Left forelimb (tissue), 1 donor: ENCODE measurements around the gene PQBP1.

Source experiments
- DNase-seq: peaks from one replicate; pipeline ENCODE4 v3.0.0-alpha.2; 2018; ENCODE audit warnings: low spot score

The PQBP1 gene

DNA sequence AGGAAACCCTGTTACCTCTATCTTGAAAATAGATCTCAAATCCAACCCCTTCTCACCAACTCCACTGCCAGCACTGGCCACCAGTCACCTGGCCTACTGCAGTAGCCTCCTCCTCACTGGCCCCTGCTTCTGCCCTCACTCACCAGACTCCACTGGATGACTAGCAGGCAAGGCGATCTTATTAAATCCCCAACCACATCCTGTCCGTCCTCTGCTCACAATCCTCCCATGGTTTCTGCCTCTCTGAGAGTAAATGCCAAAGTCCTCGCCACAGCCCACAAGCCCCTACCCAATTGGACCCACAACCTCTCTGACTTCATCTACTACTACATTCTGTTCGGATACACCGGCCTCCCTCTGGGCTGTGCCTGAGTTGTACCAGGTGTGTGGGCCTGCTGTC, 26.5 kb downstream of the PQBP1 start:
- no peak for DNase-seq

DNA sequence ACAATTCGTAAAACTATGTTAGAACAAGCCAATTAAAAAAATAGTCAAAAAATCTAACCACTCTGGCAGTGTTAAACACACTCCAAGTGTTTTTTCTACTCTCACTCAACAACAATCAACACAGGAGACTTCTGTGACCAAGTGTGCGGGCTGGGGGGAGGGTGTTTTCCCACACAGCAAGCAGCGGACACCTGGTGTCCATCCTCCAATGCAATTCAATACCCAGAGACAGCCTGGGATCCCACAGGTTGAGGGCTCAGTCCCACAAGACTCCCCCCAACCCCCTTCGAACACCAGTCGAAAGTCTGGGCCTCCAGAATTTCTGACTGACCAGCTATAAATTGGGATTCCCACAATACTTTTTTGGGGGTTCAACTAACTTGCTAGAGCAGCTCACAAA, 29.4 kb downstream of the PQBP1 start:
- DNase-seq: no peak

DNA sequence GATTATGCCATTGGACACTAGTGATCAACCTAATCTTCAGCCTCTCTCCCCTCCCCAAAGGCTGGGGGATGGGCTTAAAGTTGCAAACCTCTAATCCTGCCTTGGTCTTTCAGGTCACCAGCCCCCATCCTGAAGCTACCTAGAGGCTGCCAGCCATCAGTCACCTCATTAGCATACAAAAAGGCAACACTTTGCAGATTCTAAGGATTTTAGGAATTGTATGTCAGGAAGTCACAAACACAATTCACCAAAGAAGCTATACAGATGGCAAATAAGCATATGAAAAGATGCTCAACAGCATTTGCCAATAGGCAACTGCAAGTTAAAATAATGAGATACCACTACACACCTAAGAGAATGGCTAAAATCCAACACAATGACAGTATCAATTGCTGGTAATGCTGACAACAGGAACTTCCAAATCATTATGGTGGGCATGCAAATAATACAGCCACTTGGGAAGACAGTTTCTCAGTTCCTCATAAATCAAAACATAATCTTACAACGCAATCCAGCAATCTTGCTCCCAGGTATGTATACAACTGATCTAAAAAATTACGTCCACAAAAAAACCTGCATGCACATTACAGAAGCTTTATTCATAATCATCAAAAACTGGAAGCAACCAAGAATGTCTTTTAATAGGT, 30.1 kb downstream of the PQBP1 start:
- no peak for DNase-seq

DNA sequence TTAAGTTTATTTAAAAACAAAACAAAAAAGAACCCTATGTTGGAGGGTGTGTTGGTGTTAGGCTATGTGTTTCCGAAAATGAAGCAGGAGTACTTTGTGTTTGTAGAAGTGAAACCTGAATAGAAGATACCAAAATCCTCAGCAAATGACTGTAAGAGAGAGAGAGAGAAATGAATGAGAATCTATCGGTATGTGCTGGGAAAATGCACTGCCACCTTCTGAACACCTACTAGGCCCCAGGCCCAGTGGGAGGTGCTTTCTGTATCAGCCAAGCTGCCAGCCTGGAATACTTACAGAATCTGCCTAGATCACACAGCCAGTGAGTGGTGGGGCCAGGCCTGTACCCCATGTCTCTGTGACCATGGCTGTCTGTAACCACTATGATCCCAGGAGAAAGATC, 36.0 kb downstream of the PQBP1 start:
- DNase-seq: no peak

DNA sequence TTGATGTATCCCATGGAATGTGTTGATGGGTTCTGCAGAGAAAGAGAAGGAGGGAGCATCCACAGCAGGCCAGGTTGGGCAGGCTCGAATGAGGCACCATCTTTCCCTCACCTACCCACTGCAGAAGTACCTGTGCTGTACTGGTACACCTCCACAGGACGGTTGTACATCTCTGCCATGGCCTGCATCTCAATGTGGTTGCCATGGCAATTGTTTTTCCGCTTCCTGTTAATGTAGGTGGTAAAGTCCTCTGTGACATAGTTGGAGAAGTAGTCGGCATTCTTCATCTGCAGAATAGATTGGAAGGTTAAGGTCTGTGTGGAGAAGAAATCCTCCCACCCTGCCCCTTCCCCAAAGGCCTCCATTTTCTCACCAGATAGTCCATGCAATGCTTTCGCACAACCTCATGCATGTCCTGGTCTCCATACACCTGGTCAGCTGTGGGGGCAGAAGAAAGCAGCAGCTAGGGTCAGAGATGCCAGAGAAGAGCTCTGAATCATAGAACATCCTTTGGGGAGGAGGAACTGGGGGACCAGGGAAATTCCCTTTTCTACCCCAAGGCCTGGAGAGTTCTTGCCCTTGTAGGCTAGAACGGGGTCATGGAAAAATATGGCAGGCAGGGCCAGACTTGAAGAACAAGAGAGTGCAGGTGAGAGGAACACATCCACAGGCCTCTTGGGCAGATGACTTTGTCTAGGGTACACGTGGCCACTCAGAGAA, 37.0 kb downstream of the PQBP1 start:
- DNase-seq: no peak

DNA sequence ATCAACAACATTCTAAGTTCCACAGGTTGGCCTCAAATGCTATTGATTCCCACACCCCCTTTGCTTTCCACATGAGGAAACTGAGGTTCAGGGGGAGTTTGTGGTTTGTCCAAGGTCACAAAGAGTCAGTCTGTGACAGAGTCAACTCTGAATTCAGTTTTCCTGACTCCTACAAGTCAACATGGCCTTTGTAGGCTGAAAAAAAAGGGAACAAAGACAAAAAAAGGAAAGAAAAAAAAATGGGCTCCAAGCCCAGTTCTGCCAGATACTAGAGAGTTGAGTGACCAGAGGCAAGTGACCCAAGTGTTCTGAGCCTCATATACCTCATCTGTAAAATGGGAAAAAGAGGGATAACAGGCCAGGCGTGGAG, 37.6 kb downstream of the PQBP1 start:
- DNase-seq: no peak

DNA sequence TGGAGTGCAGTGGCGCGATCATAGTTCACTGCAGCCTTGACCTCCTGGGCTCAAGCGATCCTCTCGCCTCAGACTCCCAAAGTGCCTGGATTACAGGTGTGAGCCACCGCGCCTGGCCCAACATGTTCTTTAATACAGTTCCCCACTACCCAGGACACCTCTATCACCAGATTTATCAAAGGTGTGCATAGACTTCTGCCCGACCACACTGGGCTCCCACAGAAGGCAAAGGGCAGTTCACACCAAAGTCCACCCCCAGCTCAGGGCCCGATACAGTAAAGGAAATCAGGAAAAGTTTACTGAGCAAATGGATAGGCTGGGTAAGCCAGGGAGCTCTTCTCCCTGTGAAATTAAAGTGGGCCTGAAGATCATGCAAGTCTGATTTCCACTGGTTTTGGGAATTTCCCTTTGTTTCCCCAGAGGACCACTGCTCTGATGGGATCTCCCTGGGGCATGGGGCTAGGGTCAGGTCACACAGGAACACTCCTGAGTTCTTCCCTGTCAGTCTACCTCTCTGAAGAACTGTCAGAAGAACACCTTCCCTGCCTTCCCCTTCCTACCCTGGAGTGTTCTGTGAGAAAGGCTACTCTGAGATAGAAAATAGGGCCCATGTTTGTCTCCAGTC, 38.8 kb downstream of the PQBP1 start:
- DNase-seq: no peak

DNA sequence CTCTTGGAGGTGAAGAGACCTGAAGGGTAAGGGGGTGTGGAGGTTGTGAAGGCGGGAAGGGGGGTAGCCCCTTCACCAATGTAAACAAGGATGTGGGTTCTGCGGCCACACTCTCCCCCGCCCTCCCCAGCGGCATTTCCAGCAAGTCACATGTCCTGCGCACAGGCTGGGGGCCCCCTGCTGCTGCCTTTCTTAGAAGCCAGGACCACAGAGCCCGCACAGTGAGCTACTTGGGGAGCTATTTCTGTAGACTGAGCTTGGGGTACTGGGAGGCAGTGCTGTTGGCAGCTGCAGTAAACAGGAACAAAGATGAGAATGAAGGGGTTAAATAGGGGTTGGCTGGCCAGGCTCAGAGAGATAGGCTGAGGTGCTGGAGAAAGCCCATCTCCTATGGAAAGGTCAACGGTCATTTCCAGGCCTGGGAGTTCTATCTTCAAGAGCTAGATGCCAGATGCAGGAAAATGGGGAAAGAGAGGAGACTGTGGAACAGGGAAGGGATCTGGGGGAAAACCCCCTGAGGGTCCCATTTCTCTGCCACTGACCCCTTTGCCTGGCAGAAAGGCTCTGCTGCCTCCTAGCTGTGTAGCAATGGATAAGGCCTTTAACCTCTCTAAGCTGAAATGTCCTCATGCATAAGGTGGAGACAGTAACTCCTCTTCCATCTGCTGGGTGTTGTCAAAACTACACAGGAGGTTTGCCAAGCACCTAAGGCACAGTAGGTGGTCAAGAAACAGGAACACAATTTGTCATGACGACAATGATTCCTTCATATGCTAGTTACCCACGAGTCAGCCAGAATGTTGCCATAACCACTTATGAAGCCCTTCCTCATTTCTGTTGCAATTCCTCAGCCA, 39.6 kb downstream of the PQBP1 start:
- DNase-seq: no peak

DNA sequence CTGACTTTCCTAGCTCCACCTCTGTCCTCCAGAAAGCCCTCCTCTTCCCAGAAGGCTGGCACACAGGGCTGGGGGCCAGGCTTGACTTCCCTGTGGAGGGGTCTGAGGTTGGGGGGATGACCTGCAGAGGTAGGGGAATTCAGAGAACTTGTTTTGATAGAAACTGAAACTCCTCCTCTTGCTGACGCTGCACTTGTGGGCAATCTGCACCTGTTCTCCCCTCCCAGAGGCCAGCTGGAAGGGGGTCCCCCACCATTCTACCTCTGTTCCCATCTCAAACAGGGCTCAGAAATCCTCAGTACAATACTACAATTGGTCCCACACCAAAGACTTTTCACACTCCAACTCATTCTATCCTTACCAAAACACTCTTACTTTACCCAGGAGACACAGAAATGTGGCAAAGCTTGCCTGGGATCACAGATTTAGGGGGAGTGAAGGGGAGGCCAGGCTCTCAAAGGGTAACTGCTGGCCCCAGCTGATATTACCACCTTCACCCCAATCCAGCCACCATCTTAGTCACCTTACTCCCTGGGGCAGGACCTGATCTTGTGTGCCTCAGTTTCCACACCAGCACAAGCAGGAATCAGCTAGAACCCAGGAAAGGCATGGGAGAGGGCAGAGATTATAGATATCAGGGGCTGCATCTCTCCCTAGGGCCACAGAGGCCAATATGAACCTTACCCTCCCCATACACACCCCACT, 41.1 kb downstream of the PQBP1 start:
- no peak for DNase-seq

DNA sequence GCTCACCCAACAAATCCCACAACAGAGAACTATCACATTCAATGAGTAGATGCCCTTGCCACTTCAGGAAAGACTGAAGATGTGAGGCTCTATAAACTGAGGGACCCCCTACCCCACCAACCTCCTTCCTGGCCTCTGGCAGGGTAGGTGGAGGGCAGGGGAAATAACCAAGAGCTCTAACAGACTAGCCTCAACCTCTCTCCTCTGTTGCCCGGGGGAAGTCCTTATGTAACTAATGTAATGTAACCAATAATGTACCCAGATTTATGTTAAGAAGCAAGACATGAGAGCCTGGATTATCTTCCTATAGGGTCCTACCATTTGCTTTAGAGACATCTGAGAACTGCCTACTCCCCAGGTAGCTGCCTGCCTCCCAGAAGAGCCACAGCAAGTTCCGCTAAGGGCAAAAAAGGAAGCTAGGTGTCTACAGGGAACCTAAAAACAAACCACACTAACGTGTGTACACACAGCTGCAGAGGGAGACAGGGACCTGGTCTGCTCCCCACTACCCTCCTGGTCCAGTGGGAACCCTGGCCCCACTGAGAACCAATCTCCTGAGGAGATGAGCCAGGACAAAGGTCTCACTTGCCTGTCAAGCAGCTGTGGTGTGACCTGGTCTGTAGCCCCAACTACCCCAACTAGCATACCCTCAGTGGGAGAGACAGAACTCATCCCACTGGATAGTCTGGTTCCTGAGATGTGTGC, 41.9 kb downstream of the PQBP1 start:
- no peak for DNase-seq

DNA sequence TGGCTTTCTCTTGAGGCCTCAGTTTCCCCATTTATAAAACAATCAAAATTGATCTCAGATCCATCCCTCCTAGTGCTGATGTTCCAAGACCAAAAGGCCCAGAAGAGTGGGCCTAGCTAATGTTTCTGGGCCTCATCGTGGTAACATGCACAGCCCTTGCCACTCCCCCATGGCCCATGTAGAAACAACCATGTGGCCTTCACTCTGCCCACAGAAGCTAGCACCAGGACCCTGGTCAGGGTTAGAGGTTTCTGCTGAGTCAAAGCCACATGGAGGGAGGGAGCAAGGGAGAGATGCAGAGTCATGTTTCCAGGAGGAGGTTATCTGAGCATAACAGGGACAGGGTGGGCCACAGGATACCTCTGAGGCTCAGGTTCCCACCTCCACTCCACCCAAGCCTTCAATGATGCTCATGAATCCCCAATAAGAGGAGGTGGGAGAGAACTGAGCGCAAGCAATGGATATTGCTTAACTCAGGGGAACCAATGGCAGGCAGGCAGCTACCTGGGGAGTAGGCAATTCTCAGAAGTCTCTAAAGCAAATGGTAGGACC, 42.8 kb downstream of the PQBP1 start:
- DNase-seq: no peak

DNA sequence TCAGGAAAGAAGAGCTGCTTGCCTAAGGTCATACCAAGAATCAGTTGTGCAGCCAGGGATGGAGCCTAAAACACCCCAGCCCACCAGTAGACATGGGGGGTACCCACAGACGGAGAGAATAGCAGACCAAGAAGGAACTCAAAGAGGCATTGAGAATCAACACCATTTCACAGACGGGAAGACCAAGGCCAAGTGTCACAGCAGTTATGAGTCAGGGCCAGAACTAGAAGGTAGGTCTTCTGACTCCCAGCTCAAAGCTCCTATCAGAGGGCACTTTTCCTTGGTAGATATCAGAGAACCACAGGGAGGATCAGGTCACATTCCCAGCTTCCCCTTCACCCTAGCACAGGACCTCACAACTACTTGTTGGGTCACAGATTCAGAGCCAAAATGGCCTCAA, 45.2 kb downstream of the PQBP1 start:
- no peak for DNase-seq

DNA sequence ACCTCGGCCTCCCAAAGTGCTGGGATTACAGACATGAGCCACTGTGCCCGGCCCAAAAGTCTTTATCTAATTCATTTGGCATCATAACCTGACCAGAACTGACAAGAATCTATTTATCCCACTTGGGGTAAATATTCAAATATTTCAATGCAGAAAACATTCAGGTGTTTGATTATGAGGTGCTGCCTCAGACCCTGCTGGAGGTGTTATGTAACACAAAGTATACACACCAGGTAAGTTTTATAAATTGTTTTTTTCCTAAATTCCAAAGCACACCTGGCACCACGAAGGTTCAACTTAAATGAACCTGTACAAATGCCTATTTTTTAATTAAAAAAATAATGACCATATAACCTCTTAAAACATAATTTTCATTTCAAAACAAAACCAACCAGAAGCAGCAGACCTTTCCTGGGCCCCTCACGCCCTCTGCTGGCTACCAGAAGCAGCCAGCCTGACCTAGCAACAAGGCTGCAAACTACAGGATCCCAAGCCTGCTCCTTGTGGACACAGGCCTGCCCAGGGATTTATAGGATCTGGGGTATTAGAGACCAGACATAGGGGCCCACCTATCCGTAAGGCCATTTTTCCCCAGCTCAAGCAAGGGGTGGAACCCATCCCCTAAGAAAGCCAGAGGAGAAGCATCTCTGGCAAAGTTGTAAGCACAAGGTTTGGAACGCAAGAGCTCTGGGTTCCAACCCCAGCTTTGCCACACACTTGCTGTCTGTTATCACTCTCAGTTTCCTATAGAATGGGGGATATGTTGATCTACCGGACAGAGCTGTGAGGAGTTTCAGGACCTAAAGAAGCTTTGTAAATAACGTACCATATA, 48.0 kb downstream of the PQBP1 start:
- no peak for DNase-seq

DNA sequence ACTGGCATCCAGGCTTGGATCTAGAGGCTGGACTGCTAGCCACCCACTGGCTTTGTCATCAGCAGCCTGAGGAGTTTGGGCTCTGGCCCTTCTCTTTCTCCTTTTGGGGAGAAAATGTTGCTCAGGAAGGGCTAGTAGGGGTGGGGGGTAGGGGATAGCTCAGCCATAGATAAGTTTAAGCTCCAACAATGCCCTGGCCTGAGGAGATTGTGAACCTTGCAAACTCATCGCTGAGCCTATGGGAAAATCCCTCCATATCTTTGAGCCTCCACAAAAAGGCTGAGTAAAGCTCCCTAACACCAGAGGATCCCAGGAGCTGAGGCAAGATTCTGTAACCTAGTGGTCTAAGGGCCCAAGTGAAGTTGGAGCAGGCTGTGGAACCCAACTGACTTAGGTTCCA, 50.9 kb downstream of the PQBP1 start:
- DNase-seq: no peak
